IMR-90 (cell line): Measurements from ENCODE around the gene KRTAP10-6.

ENCODE experiments used
- MXI1 ChIP-seq: IDR thresholded peaks from 2 replicates; pipeline ENCODE4 v1.6.1; 2012; ENCODE audit warnings: low read depth, mild to moderate bottlenecking, low read length, moderate library complexity, borderline replicate concordance
- POLR2A ChIP-seq: IDR thresholded peaks from 2 replicates; pipeline ENCODE4 v1.6.1; 2012; ENCODE audit warnings: mild to moderate bottlenecking, low read depth, low read length
- RAD21 ChIP-seq: IDR thresholded peaks from 2 replicates; pipeline ENCODE4 v1.6.1; 2012; ENCODE audit warnings: low read length, improper control_type of control experiment
- RCOR1 ChIP-seq: IDR thresholded peaks from 2 replicates; pipeline ENCODE4 v1.6.1; 2012; ENCODE audit warnings: mild to moderate bottlenecking, low read length, improper control_type of control experiment; ENCODE audit not compliant: insufficient replicate concordance
- RFX5 ChIP-seq: IDR thresholded peaks from 2 replicates; pipeline ENCODE4 v1.8.0; 2012; ENCODE audit warnings: low read depth, mild to moderate bottlenecking, low read length, moderate library complexity
- SMC3 ChIP-seq: fragments of 150-350 bp; IDR thresholded peaks from 2 replicates; pipeline ENCODE4 v1.6.1; 2016; ENCODE audit warnings: low read depth, mild to moderate bottlenecking, antibody characterized with exemption, low read length, moderate library complexity
- TF ChIP-seq, protein P1 (sequence below): conservative IDR thresholded peaks from 2 replicates; pipeline ENCODE4 v1.5.1; 2012; ENCODE audit warnings: mild to moderate bottlenecking, low read depth, low read length, improper control_type of control experiment
- TF ChIP-seq, protein P2 (sequence below): fragments of 150-350 bp; IDR thresholded peaks from 2 replicates; pipeline ENCODE4 v1.6.1; 2017; ENCODE audit warnings: mild to moderate bottlenecking, antibody characterized with exemption, low read length, low read depth

DNA sequence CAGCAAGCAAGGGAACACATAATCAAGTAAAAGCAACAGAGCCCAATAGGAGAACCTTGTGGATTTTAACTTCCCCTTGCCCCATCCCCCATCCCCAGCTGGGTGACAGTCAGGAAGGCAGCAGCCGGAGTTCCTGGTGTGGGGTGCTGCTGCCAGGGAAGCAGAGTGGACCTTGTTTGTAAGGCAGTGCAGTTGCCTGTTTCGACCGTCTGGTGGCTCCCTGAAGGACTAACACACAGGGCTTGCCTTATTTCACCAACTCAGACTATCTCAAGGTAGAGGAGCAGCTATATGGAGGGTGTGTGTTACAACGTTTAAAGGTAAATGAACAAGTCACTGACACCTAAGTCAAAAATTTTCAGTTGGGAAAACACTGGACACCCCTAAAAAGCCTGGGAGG lies 26.2 kb upstream of the KRTAP10-6 start:
- TF ChIP-seq RFX5: no peak
- TF ChIP-seq, protein P1, sequence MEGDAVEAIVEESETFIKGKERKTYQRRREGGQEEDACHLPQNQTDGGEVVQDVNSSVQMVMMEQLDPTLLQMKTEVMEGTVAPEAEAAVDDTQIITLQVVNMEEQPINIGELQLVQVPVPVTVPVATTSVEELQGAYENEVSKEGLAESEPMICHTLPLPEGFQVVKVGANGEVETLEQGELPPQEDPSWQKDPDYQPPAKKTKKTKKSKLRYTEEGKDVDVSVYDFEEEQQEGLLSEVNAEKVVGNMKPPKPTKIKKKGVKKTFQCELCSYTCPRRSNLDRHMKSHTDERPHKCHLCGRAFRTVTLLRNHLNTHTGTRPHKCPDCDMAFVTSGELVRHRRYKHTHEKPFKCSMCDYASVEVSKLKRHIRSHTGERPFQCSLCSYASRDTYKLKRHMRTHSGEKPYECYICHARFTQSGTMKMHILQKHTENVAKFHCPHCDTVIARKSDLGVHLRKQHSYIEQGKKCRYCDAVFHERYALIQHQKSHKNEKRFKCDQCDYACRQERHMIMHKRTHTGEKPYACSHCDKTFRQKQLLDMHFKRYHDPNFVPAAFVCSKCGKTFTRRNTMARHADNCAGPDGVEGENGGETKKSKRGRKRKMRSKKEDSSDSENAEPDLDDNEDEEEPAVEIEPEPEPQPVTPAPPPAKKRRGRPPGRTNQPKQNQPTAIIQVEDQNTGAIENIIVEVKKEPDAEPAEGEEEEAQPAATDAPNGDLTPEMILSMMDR: no peak
- TF ChIP-seq POLR2A: no peak
- no peak for TF ChIP-seq RAD21
- no peak for TF ChIP-seq MXI1
- TF ChIP-seq, protein P2, sequence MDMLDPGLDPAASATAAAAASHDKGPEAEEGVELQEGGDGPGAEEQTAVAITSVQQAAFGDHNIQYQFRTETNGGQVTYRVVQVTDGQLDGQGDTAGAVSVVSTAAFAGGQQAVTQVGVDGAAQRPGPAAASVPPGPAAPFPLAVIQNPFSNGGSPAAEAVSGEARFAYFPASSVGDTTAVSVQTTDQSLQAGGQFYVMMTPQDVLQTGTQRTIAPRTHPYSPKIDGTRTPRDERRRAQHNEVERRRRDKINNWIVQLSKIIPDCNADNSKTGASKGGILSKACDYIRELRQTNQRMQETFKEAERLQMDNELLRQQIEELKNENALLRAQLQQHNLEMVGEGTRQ: no peak
- no peak for TF ChIP-seq RCOR1
- TF ChIP-seq SMC3: no peak
